ENCODE data around the gene SENP1. TPM values are rescaled to one million over a fixed set of nuclear protein-coding genes. Genes with fewer than 3 reads are reported as not detected.

SENP1 gene
- total RNA-seq, 4 donors from 2014 or later = 11.0 to 37.1 (median 16.9) TPM

DNA sequence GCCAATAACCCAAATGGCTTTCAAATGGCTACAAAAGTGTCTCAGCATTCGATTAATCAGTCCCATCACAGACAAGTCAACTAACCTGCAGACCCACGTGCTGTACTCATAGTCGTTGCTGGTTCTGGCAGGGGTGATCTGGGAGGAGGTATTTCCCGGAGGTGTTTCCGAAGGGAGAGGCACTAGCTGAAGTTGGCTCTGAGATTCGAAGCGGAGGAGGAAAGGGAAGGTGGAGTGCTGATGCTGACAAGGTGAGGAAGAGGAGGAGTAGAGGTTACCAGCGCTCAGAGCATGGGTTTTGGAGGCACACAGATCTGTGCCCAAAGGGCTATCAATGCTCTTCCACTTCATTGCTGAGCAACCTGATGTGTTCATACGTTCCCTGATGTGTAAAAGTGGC lies 81.1 kb downstream of the SENP1 start:
- TF ChIP-seq, protein P1, sequence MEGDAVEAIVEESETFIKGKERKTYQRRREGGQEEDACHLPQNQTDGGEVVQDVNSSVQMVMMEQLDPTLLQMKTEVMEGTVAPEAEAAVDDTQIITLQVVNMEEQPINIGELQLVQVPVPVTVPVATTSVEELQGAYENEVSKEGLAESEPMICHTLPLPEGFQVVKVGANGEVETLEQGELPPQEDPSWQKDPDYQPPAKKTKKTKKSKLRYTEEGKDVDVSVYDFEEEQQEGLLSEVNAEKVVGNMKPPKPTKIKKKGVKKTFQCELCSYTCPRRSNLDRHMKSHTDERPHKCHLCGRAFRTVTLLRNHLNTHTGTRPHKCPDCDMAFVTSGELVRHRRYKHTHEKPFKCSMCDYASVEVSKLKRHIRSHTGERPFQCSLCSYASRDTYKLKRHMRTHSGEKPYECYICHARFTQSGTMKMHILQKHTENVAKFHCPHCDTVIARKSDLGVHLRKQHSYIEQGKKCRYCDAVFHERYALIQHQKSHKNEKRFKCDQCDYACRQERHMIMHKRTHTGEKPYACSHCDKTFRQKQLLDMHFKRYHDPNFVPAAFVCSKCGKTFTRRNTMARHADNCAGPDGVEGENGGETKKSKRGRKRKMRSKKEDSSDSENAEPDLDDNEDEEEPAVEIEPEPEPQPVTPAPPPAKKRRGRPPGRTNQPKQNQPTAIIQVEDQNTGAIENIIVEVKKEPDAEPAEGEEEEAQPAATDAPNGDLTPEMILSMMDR (IDR thresholded peaks at IDR 0.05) = no peak
- no peak for TF ChIP-seq POLR2A (IDR thresholded peaks at IDR 0.05)
- no peak overlapping the region for H3K4me3 ChIP-seq

DNA sequence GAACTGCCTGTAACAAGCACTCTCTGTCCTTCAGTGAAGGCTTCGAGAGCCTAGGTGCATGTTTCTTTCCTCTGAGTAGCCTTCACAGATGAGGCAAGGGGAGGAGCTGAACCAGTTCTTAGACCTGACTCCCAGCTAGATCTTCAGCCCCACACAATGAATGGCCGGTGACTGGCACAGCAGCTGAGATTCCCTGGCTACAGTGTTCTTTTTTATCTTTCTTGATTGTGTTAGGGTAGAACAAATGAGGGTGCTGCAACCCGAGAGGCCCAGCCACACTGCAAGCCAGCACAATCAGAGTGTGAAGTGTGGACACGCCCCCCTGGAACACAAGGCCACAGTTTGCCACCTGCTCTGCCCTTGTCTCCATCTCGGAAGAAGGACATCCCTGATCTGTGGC lies 82.5 kb downstream of the SENP1 start:
- H3K36me3 ChIP-seq = no peaks in the 10 kb centered on the region
- no peak overlapping the region for H3K4me3 ChIP-seq
- H3K4me1 ChIP-seq = peaks cover 0 to 4% (median 0%) of the 10 kb centered on the region in 4 donors
- no peaks in the 10 kb centered on the region for H3K9me3 ChIP-seq
- no peak overlapping the region for H3K27ac ChIP-seq
- no peak for DNase-seq
- no peaks in the 10 kb centered on the region for H3K27me3 ChIP-seq
- TF ChIP-seq, protein P1 (IDR thresholded peaks at IDR 0.05) = no peak
- TF ChIP-seq POLR2A (IDR thresholded peaks at IDR 0.05) = no peak

More for the DNA sequence above, 81.1 kb downstream of the SENP1 start:
- Histone ChIP-seq H3K4me1 (peaks cover 0 to 4% (median 0%) of the 10 kb centered on the region in 4 donors), H3K36me3 (no peaks in the 10 kb centered on the region), H3K27me3 (no peaks in the 10 kb centered on the region), H3K9me3 (no peaks in the 10 kb centered on the region), H3K27ac (no peak overlapping the region)
- no peak for DNase-seq

DNA sequence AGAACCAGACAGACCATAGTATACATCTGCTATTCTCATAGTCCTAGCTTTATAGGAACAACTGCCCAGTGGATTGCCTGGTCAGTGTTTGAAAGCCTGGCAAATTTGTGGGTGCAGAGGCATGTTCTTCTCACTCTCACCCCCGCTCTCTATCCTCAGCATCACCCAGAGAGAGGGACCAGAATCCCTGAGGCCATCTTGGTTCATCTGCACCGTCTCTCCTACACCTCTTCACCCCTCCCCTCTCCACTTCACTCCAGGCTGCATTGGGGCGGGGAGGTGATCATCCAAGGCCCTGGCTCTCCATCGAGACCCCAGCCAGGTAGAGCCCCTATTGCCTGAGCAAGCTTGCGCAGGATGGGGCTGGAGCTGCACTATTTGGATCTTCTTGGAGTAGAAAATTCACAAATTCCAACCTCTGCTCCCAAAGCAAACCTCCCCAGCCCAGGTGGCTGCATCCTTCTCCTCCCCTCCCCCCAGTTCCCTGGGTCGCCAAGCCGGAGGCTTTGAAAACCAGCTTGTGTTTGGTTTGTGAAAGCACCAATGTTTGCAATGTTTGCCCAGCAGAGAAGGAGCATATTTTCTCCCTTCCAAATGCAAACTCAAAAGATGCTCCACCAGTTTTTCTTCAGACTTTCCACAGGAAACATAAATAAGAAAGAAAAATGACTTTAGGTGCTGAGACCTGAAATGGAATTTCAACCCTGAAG lies 83.0 kb downstream of the SENP1 start:
- no peak for DNase-seq
- H3K9me3 ChIP-seq = no peaks in the 10 kb centered on the region
- TF ChIP-seq, protein P1 (IDR thresholded peaks at IDR 0.05) = no peak
- no peak for TF ChIP-seq POLR2A (IDR thresholded peaks at IDR 0.05)
- no peaks in the 10 kb centered on the region for H3K27me3 ChIP-seq
- no peak overlapping the region for H3K27ac ChIP-seq
- H3K4me1 ChIP-seq = peaks cover 0 to 4% (median 0%) of the 10 kb centered on the region in 4 donors
- H3K36me3 ChIP-seq = no peaks in the 10 kb centered on the region
- no peak overlapping the region for H3K4me3 ChIP-seq

DNA sequence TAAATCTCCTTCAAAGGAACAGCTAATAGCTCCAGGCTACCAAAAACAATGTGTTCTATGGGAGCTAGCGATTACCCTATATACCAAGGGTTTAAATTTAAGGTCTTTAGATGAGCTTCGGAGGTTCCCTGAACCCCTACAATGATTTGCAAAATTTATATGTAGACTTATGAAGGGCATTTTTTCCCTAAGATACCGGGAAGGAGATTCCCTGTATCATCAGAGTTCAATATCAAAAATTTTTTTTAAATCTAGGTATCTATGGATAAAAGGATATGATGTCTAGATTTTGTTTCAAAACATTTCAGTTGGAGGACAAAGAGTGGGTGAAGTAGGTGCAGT lies 83.7 kb downstream of the SENP1 start:
- no peak overlapping the region for H3K27ac ChIP-seq
- no peak overlapping the region for H3K4me3 ChIP-seq
- H3K36me3 ChIP-seq = no peaks in the 10 kb centered on the region
- H3K27me3 ChIP-seq = no peaks in the 10 kb centered on the region
- DNase-seq = no peak
- TF ChIP-seq POLR2A (IDR thresholded peaks at IDR 0.05) = no peak
- TF ChIP-seq, protein P1 (IDR thresholded peaks at IDR 0.05) = no peak
- H3K9me3 ChIP-seq = no peaks in the 10 kb centered on the region
- H3K4me1 ChIP-seq = peaks cover 0 to 4% (median 0%) of the 10 kb centered on the region in 4 donors

DNA sequence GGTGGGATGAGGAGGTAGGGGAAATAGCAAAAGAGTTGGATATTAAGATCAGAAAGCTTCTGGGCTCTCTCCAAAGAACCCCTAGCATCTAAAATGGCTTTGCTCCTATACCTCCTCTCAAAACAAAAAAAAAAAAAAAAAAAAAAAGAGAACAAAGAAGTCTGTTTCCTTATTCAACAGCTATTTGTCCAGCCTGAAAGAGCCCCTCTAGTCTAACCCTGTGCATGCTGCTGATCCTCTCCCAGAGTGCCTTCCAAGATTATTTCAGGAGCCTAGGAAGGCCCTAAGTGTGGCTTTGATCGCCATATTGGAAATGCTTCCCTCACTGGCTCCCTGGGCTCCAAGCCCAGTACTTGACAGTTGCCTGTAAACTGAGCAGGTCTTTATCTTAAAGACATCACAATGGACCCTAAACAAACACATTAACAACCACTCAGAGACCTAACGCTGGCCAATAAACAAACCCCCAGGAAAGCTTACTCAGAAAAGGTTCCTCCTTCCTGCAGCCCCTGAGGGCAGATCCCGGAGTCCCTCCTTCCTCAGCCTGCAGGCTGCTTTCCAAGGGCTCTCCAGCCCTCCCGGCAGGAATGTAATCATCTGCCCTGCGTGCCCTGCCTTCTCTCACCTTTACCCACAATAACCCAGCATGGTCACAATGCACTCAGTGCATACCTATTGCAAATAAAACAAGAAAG lies 84.2 kb downstream of the SENP1 start:
- no peak overlapping the region for H3K27ac ChIP-seq
- TF ChIP-seq, protein P1 (IDR thresholded peaks at IDR 0.05) = peak in 1 of 6 experiments; percentile 20
- TF ChIP-seq POLR2A (IDR thresholded peaks at IDR 0.05) = no peak

More for the DNA sequence above, 84.2 kb downstream of the SENP1 start:
- Histone ChIP-seq H3K36me3 (no peaks in the 10 kb centered on the region), H3K4me1 (peaks cover 0 to 4% (median 0%) of the 10 kb centered on the region in 4 donors), H3K9me3 (no peaks in the 10 kb centered on the region), H3K4me3 (no peak overlapping the region), H3K27me3 (no peaks in the 10 kb centered on the region)
- peak in 1 of 3 donors; percentile 60 for DNase-seq

All from Peyer's patch (tissue), 4 donors.